H9 (cell line): ENCODE data around the gene TTC27. TPM values are rescaled to one million over a fixed set of nuclear protein-coding genes. Genes with fewer than 3 reads are reported as not detected.

Source experiments
- DNase-seq: peaks from one replicate; pipeline ENCODE4 v3.0.0-alpha.2; 2017
- H2AFZ ChIP-seq: one replicate; pipeline ENCODE4 v1.6.1; 2013; ENCODE audit warnings: mild to moderate bottlenecking, low read length, control low read depth, moderate library complexity
- H2AK5ac ChIP-seq: 2 replicates; pipeline ENCODE4 v1.6.1; 2013; ENCODE audit warnings: low read length, control low read depth, mixed read lengths; ENCODE audit not compliant: insufficient read length
- H2BK120ac ChIP-seq: one replicate; pipeline ENCODE4 v1.6.1; 2013; ENCODE audit warnings: low read depth, mild to moderate bottlenecking, low read length, control low read depth, inconsistent platforms; ENCODE audit not compliant: poor library complexity, severe bottlenecking
- H2BK12ac ChIP-seq: 2 replicates; pipeline ENCODE4 v1.6.1; 2013; ENCODE audit warnings: low read length, control low read depth, mixed read lengths, low read depth; ENCODE audit not compliant: insufficient read length
- H2BK15ac ChIP-seq: 2 replicates; pipeline ENCODE4 v1.6.1; 2013; ENCODE audit warnings: low read depth, low read length, control low read depth
- H2BK20ac ChIP-seq: one replicate; pipeline ENCODE4 v1.6.1; 2013; ENCODE audit warnings: low read depth, mild to moderate bottlenecking, low read length, control low read depth, inconsistent platforms; ENCODE audit not compliant: poor library complexity, severe bottlenecking
- H2BK5ac ChIP-seq: 2 replicates; pipeline ENCODE4 v1.6.1; 2013; ENCODE audit warnings: low read length, control low read depth, mixed read lengths; ENCODE audit not compliant: insufficient read length
- H3K14ac ChIP-seq: 2 replicates; pipeline ENCODE4 v1.6.1; 2013; ENCODE audit warnings: low read length, control low read depth; ENCODE audit not compliant: insufficient read depth
- H3K18ac ChIP-seq: 2 replicates; pipeline ENCODE4 v1.6.1; 2013; ENCODE audit warnings: low read depth, mild to moderate bottlenecking, mixed read lengths, low read length, control low read depth; ENCODE audit not compliant: insufficient read length
- H3K23ac ChIP-seq: 2 replicates; pipeline ENCODE4 v1.6.1; 2013; ENCODE audit warnings: low read length, control low read depth, mixed read lengths, low read depth; ENCODE audit not compliant: insufficient read length
- H3K23me2 ChIP-seq: 2 replicates; pipeline ENCODE4 v1.6.1; 2013; ENCODE audit warnings: low read depth, mild to moderate bottlenecking, mixed read lengths, low read length, control low read depth; ENCODE audit not compliant: insufficient read length, poor library complexity, severe bottlenecking
- H3K27ac ChIP-seq: 2 replicates; pipeline ENCODE4 v1.5.1; 2013; ENCODE audit warnings: low read length, control low read depth, mixed read lengths, low read depth; ENCODE audit not compliant: insufficient read length
- H3K27me3 ChIP-seq: 2 replicates; pipeline ENCODE4 v1.6.1; 2013; ENCODE audit warnings: low read length, control low read depth, inconsistent platforms; ENCODE audit not compliant: insufficient read depth
- H3K4ac ChIP-seq: 2 replicates; pipeline ENCODE4 v1.6.1; 2013; ENCODE audit warnings: low read depth, mild to moderate bottlenecking, control low read depth, inconsistent platforms, low read length, moderate library complexity
- H3K4me1 ChIP-seq: 2 replicates; pipeline ENCODE4 v1.6.1; 2013; ENCODE audit warnings: low read length, control low read depth, inconsistent platforms; ENCODE audit not compliant: insufficient read depth
- H3K4me2 ChIP-seq: 2 replicates; pipeline ENCODE4 v1.6.1; 2013; ENCODE audit warnings: low read length, control low read depth, mixed read lengths; ENCODE audit not compliant: insufficient read length, insufficient read depth
- H3K56ac ChIP-seq: 2 replicates; pipeline ENCODE4 v1.6.1; 2013; ENCODE audit warnings: low read depth, mild to moderate bottlenecking, mixed read lengths, low read length, control low read depth; ENCODE audit not compliant: insufficient read length
- H3K79me1 ChIP-seq: 2 replicates; pipeline ENCODE4 v1.6.1; 2013; ENCODE audit warnings: low read depth, mild to moderate bottlenecking, moderate library complexity, low read length, control low read depth, inconsistent platforms; ENCODE audit not compliant: insufficient read depth, poor library complexity, severe bottlenecking
- H3K79me2 ChIP-seq: 2 replicates; pipeline ENCODE4 v1.6.1; 2013; ENCODE audit warnings: low read length, control low read depth, inconsistent platforms; ENCODE audit not compliant: insufficient read depth
- H3K9ac ChIP-seq: 2 replicates; pipeline ENCODE4 v1.6.1; 2013; ENCODE audit warnings: low read length, control low read depth, mixed read lengths; ENCODE audit not compliant: insufficient read length; ENCODE audit errors: extremely low read depth
- H3K9me3 ChIP-seq: one replicate; pipeline ENCODE4 v1.6.1; 2013; ENCODE audit warnings: low read depth, low read length, inconsistent platforms; ENCODE audit not compliant: control insufficient read depth
- H3T11ph ChIP-seq: one replicate; pipeline ENCODE4 v1.6.1; 2013; ENCODE audit warnings: mild to moderate bottlenecking, low read length, control low read depth, inconsistent platforms
- H4K20me1 ChIP-seq: one replicate; pipeline ENCODE4 v1.6.1; 2013; ENCODE audit not compliant: control insufficient read depth, insufficient read length, insufficient read depth
- H4K5ac ChIP-seq: 2 replicates; pipeline ENCODE4 v1.6.1; 2013; ENCODE audit warnings: low read depth, mild to moderate bottlenecking, mixed read lengths, low read length, control low read depth; ENCODE audit not compliant: insufficient read length
- H4K8ac ChIP-seq: replicated peaks from 2 replicates; pipeline ENCODE4 v1.6.1; 2013; ENCODE audit warnings: low read length, control low read depth, mixed read lengths, low read depth; ENCODE audit not compliant: insufficient read length
- H4K91ac ChIP-seq: 2 replicates; pipeline ENCODE4 v1.6.1; 2013; ENCODE audit warnings: low read depth, mild to moderate bottlenecking, moderate library complexity, mixed read lengths, low read length, control low read depth; ENCODE audit not compliant: insufficient read length
- H3K27ac Mint-ChIP-seq, 3 experiments: 2 replicates in 2 of 3; 3 replicates in 1 of 3; pipeline ENCODE4 v1.8.0; 2020 to 2021; ENCODE audit warnings: mixed read lengths in 3 of 3, mild to moderate bottlenecking in 1 of 3, moderate library complexity in 1 of 3
- H3K27me3 Mint-ChIP-seq: 2 replicates; pipeline ENCODE4 v1.8.0; 2021; ENCODE audit warnings: low read depth, mild to moderate bottlenecking, moderate library complexity, mixed read lengths
- H3K36me3 Mint-ChIP-seq, 3 experiments: 2 replicates in 2 of 3; 3 replicates in 1 of 3; pipeline ENCODE4 v1.8.0; 2020 to 2021; ENCODE audit warnings: low read depth in 3 of 3, mixed read lengths in 3 of 3; ENCODE audit not compliant: insufficient read depth in 1 of 3
- H3K4me1 Mint-ChIP-seq, 2 experiments: 2 replicates each; pipeline ENCODE4 v1.8.0; 2020; ENCODE audit warnings: mixed read lengths in 2 of 2
- H3K4me3 Mint-ChIP-seq, 2 experiments: 2 replicates in 1 of 2; 3 replicates in 1 of 2; pipeline ENCODE4 v1.8.0; 2020 to 2021; ENCODE audit warnings: mild to moderate bottlenecking in 2 of 2, mixed read lengths in 2 of 2, moderate library complexity in 1 of 2
- H3K9me3 Mint-ChIP-seq, 2 experiments: 2 replicates in 1 of 2; 3 replicates in 1 of 2; pipeline ENCODE4 v1.8.0; 2020; ENCODE audit warnings: mild to moderate bottlenecking in 2 of 2, mixed read lengths in 2 of 2, moderate library complexity in 1 of 2
- WGBS: extraction: QIAGEN DNeasy Blood & Tissue Kit; methylation state at CpG from one replicate; pipeline ENCODE4 v1.1.7; 2013; ENCODE audit warnings: missing lambda C conversion rate, low lambda C conversion rate, mixed read lengths; ENCODE audit not compliant: insufficient read length; ENCODE audit errors: extremely low coverage; 5-methylcytosine and 5-hydroxymethylcytosine counted together
- total RNA-seq: library from RNA; stranded (reverse); gene quantifications from 2 replicates; pipeline ENCODE4 v1.2.1, GENCODE V29; 2021
- TF ChIP-seq, protein P1 (sequence below): fragments of 200-600 bp; sonication (generic); conservative IDR thresholded peaks from 3 replicates; pipeline ENCODE4 v1.8.0; 2021; ENCODE audit warnings: antibody characterized with exemption, mild to moderate bottlenecking

Gene TTC27
- total RNA-seq, 1 experiment from 2014 or later: 26.0 TPM

DNA sequence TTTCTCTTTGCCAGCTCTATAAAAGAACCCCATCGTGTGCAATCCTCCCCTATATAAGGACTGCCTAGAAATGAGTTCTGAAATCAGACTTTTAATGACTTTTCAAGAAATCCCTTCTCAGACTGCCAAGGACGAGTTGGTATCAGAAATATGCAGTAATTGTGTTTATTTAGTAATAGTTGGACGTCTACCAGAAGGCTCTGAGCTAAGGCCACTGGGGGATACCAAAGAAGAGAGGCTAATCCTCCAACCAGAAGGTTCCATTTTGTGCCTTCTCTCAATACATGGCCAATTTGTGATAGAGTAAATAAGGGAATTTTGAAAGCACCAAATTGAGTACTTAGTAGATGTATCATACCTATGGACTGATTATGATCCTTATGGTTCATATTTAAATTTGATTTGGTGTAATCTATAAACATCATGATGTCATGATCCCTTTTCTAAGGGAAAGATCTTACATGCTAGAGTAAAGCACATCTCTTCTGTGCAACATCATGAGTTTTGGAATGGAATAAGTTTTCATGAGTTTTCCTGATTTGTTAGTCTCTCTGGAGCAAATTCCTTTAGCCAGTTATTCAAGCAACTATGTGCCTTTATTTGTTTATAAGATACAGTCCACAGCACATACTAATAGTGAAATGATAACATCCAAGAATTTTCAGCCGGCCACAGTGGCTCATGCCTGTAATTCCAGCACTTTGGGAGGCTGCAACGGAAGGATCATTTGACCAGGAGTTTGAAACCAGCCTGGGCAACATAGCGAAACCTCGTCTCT is 236.7 kb downstream of the TTC27 start:
- no peak overlapping the region for H3K4me3 Mint-ChIP-seq
- no peak overlapping the region for H2BK15ac ChIP-seq
- H3K4ac ChIP-seq: no peak overlapping the region
- no CpG with 5 or more reads among the region's 7 CpGs for WGBS
- no peak overlapping the region for H3K4me2 ChIP-seq
- H3K27ac Mint-ChIP-seq: no peak overlapping the region
- H2BK12ac ChIP-seq: no peak overlapping the region
- no peak overlapping the region for H4K5ac ChIP-seq
- H3K79me1 ChIP-seq: no peaks in the 10 kb centered on the region
- no peak overlapping the region for H3K27ac ChIP-seq
- no peak overlapping the region for H2BK120ac ChIP-seq
- H4K91ac ChIP-seq: no peak overlapping the region
- no peaks in the 10 kb centered on the region for H3K4me1 ChIP-seq
- H3T11ph ChIP-seq: no peak overlapping the region
- no peak overlapping the region for H2BK5ac ChIP-seq
- no peaks in the 10 kb centered on the region for H3K79me2 ChIP-seq
- no peak for DNase-seq
- no peak overlapping the region for H3K14ac ChIP-seq
- no peaks in the 10 kb centered on the region for H3K27me3 Mint-ChIP-seq
- no peak overlapping the region for H2AFZ ChIP-seq
- no peaks in the 10 kb centered on the region for H3K27me3 ChIP-seq
- H3K18ac ChIP-seq: no peak overlapping the region
- no peaks in the 10 kb centered on the region for H3K36me3 Mint-ChIP-seq
- no peak overlapping the region for H3K9ac ChIP-seq
- no peaks in the 10 kb centered on the region for H3K23me2 ChIP-seq
- peaks cover 2 to 3% of the 10 kb centered on the region in 2 experiments; a peak in 3 of 5 replicates for H3K9me3 Mint-ChIP-seq
- H4K20me1 ChIP-seq: no peaks in the 10 kb centered on the region
- no peak overlapping the region for H2BK20ac ChIP-seq
- H2AK5ac ChIP-seq: no peak overlapping the region
- H3K9me3 ChIP-seq: no peaks in the 10 kb centered on the region
- TF ChIP-seq, protein P1, sequence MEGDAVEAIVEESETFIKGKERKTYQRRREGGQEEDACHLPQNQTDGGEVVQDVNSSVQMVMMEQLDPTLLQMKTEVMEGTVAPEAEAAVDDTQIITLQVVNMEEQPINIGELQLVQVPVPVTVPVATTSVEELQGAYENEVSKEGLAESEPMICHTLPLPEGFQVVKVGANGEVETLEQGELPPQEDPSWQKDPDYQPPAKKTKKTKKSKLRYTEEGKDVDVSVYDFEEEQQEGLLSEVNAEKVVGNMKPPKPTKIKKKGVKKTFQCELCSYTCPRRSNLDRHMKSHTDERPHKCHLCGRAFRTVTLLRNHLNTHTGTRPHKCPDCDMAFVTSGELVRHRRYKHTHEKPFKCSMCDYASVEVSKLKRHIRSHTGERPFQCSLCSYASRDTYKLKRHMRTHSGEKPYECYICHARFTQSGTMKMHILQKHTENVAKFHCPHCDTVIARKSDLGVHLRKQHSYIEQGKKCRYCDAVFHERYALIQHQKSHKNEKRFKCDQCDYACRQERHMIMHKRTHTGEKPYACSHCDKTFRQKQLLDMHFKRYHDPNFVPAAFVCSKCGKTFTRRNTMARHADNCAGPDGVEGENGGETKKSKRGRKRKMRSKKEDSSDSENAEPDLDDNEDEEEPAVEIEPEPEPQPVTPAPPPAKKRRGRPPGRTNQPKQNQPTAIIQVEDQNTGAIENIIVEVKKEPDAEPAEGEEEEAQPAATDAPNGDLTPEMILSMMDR: no peak
- no peak overlapping the region for H3K23ac ChIP-seq
- no peak overlapping the region for H3K56ac ChIP-seq
- no peak overlapping the region for H4K8ac ChIP-seq
- peaks cover 0 to 8% of the 10 kb centered on the region in 2 experiments; a peak in 2 of 4 replicates for H3K4me1 Mint-ChIP-seq
